H1 (cell line): Measurements from ENCODE around the gene KRTAP26-1. TPM values are rescaled to one million over a fixed set of nuclear protein-coding genes. Genes with fewer than 3 reads are reported as not detected.

Experiments
- CTCF ChIA-PET: fragments of 300-600 bp; sonication (Branson Sonifier 250); formaldehyde crosslinking; loops from one replicate; lab custom pipeline; 2021; ENCODE audit not compliant: partially characterized antibody; lab: Charles Lee
- POLR2A ChIA-PET: fragments of 300-600 bp; sonication (Branson Sonifier 250); formaldehyde crosslinking; loops from one replicate; lab custom pipeline; 2021; ENCODE audit warnings: inconsistent platforms; ENCODE audit not compliant: partially characterized antibody; lab: Charles Lee
- DNase-seq, 2 experiments: peaks; one replicate each; pipeline versions ENCODE4 v3.0.0 to v3.0.0-alpha.2; 2010 to 2022; ENCODE audit warnings: low spot score in 2 of 2, low read depth in 1 of 2, mixed read lengths in 1 of 2
- FAIRE-seq: peaks from 2 replicates; lab custom pipeline; 2011; peaks lifted over from hg19 to GRCh38; lab: Jason Lieb, UNC
- H2AFZ ChIP-seq: 2 replicates; pipeline ENCODE4 v1.8.1; 2012; ENCODE audit warnings: low read length, inconsistent platforms
- H2AK5ac ChIP-seq: 2 replicates; pipeline ENCODE4 v1.6.1; 2013; ENCODE audit warnings: low read depth, low read length
- H2BK120ac ChIP-seq: replicated peaks from 2 replicates; pipeline ENCODE3; 2013; ENCODE audit warnings: low read depth, low read length, inconsistent platforms
- H2BK12ac ChIP-seq: 2 replicates; pipeline ENCODE4 v1.6.1; 2013; ENCODE audit warnings: low read depth, low read length
- H2BK15ac ChIP-seq: 2 replicates; pipeline ENCODE4 v1.6.1; 2013; ENCODE audit warnings: low read length
- H2BK20ac ChIP-seq: 2 replicates; pipeline ENCODE4 v1.6.1; 2013; ENCODE audit warnings: low read length
- H2BK5ac ChIP-seq: 2 replicates; pipeline ENCODE4 v1.6.1; 2013; ENCODE audit warnings: low read depth, low read length
- H3K14ac ChIP-seq: 2 replicates; pipeline ENCODE4 v1.6.1; 2013; ENCODE audit warnings: inconsistent platforms; ENCODE audit not compliant: insufficient read length
- H3K18ac ChIP-seq: 2 replicates; pipeline ENCODE4 v1.6.1; 2013; ENCODE audit warnings: low read length; ENCODE audit errors: extremely low read depth
- H3K23ac ChIP-seq: 2 replicates; pipeline ENCODE4 v1.6.1; 2013; ENCODE audit warnings: inconsistent platforms; ENCODE audit not compliant: insufficient read length
- H3K23me2 ChIP-seq: 2 replicates; pipeline ENCODE4 v1.6.1; 2013; ENCODE audit warnings: low read depth, low read length
- H3K27ac ChIP-seq: 2 replicates; pipeline ENCODE4 v1.6.1; 2011; ENCODE audit warnings: low read depth, low read length, inconsistent platforms
- H3K27me3 ChIP-seq, 4 experiments: replicated peaks in 1 of 4; 1 replicate in 1 of 4; 2 replicates in 3 of 4; pipeline versions ENCODE4 v1.6.1 to v1.8.1; 2011 to 2013; ENCODE audit warnings: low read length in 3 of 4, mild to moderate bottlenecking in 3 of 4, inconsistent platforms in 2 of 4, mixed read lengths in 2 of 4, moderate library complexity in 1 of 4; ENCODE audit not compliant: control insufficient read depth in 3 of 4, insufficient read depth in 3 of 4; ENCODE audit errors: extremely low read depth in 1 of 4
- H3K36me3 ChIP-seq, 4 experiments: 2 replicates each; pipeline versions ENCODE4 v1.6.1 to v1.8.1; 2011 to 2013; ENCODE audit warnings: mild to moderate bottlenecking in 4 of 4, low read length in 3 of 4, moderate library complexity in 2 of 4, control low read depth in 1 of 4, inconsistent platforms in 1 of 4; ENCODE audit not compliant: insufficient read depth in 4 of 4, control insufficient read depth in 2 of 4
- H3K4ac ChIP-seq: replicated peaks from 2 replicates; pipeline ENCODE3; 2013; ENCODE audit warnings: low read length, low read depth, mixed read lengths, inconsistent platforms; ENCODE audit not compliant: insufficient read length
- H3K4me1 ChIP-seq, 4 experiments: replicated peaks in 1 of 4; 1 replicate in 1 of 4; 2 replicates in 3 of 4; pipeline versions ENCODE4 v1.6.1 to v1.8.1; 2011 to 2013; ENCODE audit warnings: low read length in 3 of 4, inconsistent platforms in 2 of 4, mixed read lengths in 1 of 4; ENCODE audit not compliant: insufficient read depth in 4 of 4, control insufficient read depth in 3 of 4
- H3K4me2 ChIP-seq, 2 experiments: 2 replicates each; pipeline versions ENCODE4 v1.6.1 to v1.8.1; 2011 to 2013; ENCODE audit warnings: low read depth in 2 of 2, low read length in 2 of 2, control low read depth in 1 of 2, inconsistent platforms in 1 of 2, mild to moderate bottlenecking in 1 of 2; ENCODE audit not compliant: insufficient read depth in 1 of 2
- H3K4me3 ChIP-seq, 4 experiments: fragments of 200-600, 300-600 bp in 1 of 4; sonication (generic), shearing (Covaris generic), sonication (Bioruptor Twin) in 1 of 4; 2 replicates each; pipeline versions ENCODE4 v1.5.1 to v1.8.1; 2011 to 2016; ENCODE audit warnings: low read length in 4 of 4, low read depth in 3 of 4, control low read depth in 2 of 4, inconsistent platforms in 2 of 4, mild to moderate bottlenecking in 2 of 4, mixed read lengths in 1 of 4, moderate library complexity in 1 of 4; ENCODE audit not compliant: insufficient read depth in 2 of 4; ENCODE audit errors: extremely low read depth in 1 of 4
- H3K56ac ChIP-seq: replicated peaks from 2 replicates; pipeline ENCODE3; 2013; ENCODE audit warnings: low read depth, mild to moderate bottlenecking, mixed read lengths, low read length, inconsistent platforms; ENCODE audit not compliant: insufficient read length
- H3K79me1 ChIP-seq: 2 replicates; pipeline ENCODE4 v1.6.1; 2013; ENCODE audit warnings: low read depth, low read length, control low read depth
- H3K79me2 ChIP-seq, 2 experiments: 2 replicates each; pipeline versions ENCODE4 v1.6.1 to v1.8.1; 2012 to 2013; ENCODE audit warnings: low read length in 2 of 2, mild to moderate bottlenecking in 2 of 2, inconsistent platforms in 1 of 2; ENCODE audit not compliant: insufficient read depth in 2 of 2, control insufficient read depth in 1 of 2
- H3K9ac ChIP-seq, 4 experiments: replicated peaks in 1 of 4; 1 replicate in 1 of 4; 2 replicates in 3 of 4; pipeline versions ENCODE4 v1.6.1 to v1.8.1; 2011 to 2013; ENCODE audit warnings: low read depth in 3 of 4, low read length in 3 of 4, control low read depth in 2 of 4, mild to moderate bottlenecking in 2 of 4, moderate library complexity in 2 of 4, inconsistent platforms in 1 of 4; ENCODE audit errors: extremely low read depth in 1 of 4
- H3K9me3 ChIP-seq, 2 experiments: 2 replicates each; pipeline versions ENCODE4 v1.6.1 to v1.8.1; 2012 to 2013; ENCODE audit warnings: mild to moderate bottlenecking in 2 of 2, moderate library complexity in 2 of 2, control low read depth in 1 of 2, inconsistent platforms in 1 of 2, low read depth in 1 of 2, low read length in 1 of 2, mixed read lengths in 1 of 2; ENCODE audit not compliant: insufficient read depth in 2 of 2
- H4K20me1 ChIP-seq, 2 experiments: replicated peaks in 1 of 2; 2 replicates each; pipeline versions ENCODE3 to v1.8.1; 2011 to 2013; ENCODE audit warnings: inconsistent platforms in 2 of 2, low read length in 2 of 2, mild to moderate bottlenecking in 1 of 2; ENCODE audit not compliant: insufficient read depth in 2 of 2, control insufficient read depth in 1 of 2
- H4K5ac ChIP-seq: 2 replicates; pipeline ENCODE4 v1.6.1; 2013; ENCODE audit warnings: low read length, low read depth, mixed read lengths, inconsistent platforms; ENCODE audit not compliant: insufficient read length
- H4K8ac ChIP-seq: 2 replicates; pipeline ENCODE4 v1.8.0; 2013; ENCODE audit warnings: mild to moderate bottlenecking, moderate library complexity, low read length, inconsistent platforms; ENCODE audit not compliant: insufficient read depth; ENCODE audit errors: extremely low read depth
- H4K91ac ChIP-seq: replicated peaks from 2 replicates; pipeline ENCODE3; 2013; ENCODE audit warnings: low read length, mixed read lengths, inconsistent platforms; ENCODE audit not compliant: insufficient read length
- ASH2L ChIP-seq: fragments of 200-600, 300-600 bp; sonication (generic); IDR thresholded peaks from one replicate; pipeline ENCODE4 v1.7.1; 2017; ENCODE audit warnings: low read length
- BCL11A ChIP-seq, 2 experiments: IDR thresholded peaks; one replicate each; pipeline ENCODE4 v1.6.1; 2011; ENCODE audit warnings: low read depth in 2 of 2, low read length in 2 of 2, mild to moderate bottlenecking in 2 of 2
- CEBPB ChIP-seq: IDR thresholded peaks from 2 replicates; pipeline ENCODE4 v1.6.1; 2012; ENCODE audit warnings: low read depth, low read length
- MAFK ChIP-seq: IDR thresholded peaks from 2 replicates; pipeline ENCODE4 v1.6.1; 2012; ENCODE audit warnings: low read depth, mild to moderate bottlenecking, improper control_type of control experiment, low read length
- MAX ChIP-seq: IDR thresholded peaks from 2 replicates; pipeline ENCODE4 v1.6.1; 2012; ENCODE audit warnings: inconsistent platforms
- PHF8 ChIP-seq: fragments of 200-600 bp; sonication (generic); conservative IDR thresholded peaks from 2 replicates; pipeline ENCODE4 v1.7.1; 2012; ENCODE audit warnings: low read depth, mild to moderate bottlenecking, inconsistent platforms, low read length, moderate library complexity
- RAD21 ChIP-seq, 2 experiments: IDR thresholded peaks in 1 of 2; conservative IDR thresholded peaks in 1 of 2; 2 replicates each; pipeline ENCODE4 v1.6.1; 2011; ENCODE audit warnings: low read depth in 2 of 2, low read length in 2 of 2, improper control_type of control experiment in 1 of 2, inconsistent platforms in 1 of 2, mild to moderate bottlenecking in 1 of 2, moderate library complexity in 1 of 2
- SIRT6 ChIP-seq: IDR thresholded peaks from one replicate; pipeline ENCODE4 v1.7.1; 2012; ENCODE audit warnings: low read length, inconsistent platforms
- SUZ12 ChIP-seq: fragments of 200-600 bp; sonication (generic); IDR thresholded peaks from 2 replicates; pipeline ENCODE4 v1.6.1; 2012; ENCODE audit warnings: mild to moderate bottlenecking, inconsistent platforms, low read length, moderate library complexity, mixed read lengths
- TBP ChIP-seq: IDR thresholded peaks from 2 replicates; pipeline ENCODE4 v1.6.1; 2011; ENCODE audit warnings: low read depth, low read length, improper control_type of control experiment
- TEAD4 ChIP-seq: IDR thresholded peaks from 2 replicates; pipeline ENCODE4 v1.6.1; 2012; ENCODE audit warnings: low read depth, low read length, inconsistent platforms, mixed read lengths
- ZNF274 ChIP-seq: IDR thresholded peaks from 2 replicates; pipeline ENCODE4 v1.7.0; 2012; ENCODE audit warnings: low read length, borderline replicate concordance; ENCODE audit errors: extremely low read depth
- WGBS, 2 experiments: shearing (Covaris generic) in 1 of 2; methylation state at CpG; one replicate each; pipeline versions ENCODE4 v1.1.6 to v1.1.7; 2013 to 2015; ENCODE audit warnings: low lambda C conversion rate in 2 of 2, mixed read lengths in 2 of 2, inconsistent platforms in 1 of 2, low coverage in 1 of 2, missing lambda C conversion rate in 1 of 2; ENCODE audit not compliant: insufficient replicate concordance in 2 of 2, insufficient coverage in 1 of 2, insufficient read length in 1 of 2; ENCODE audit errors: extremely low coverage in 1 of 2, missing lambda C conversion rate in 1 of 2; 5-methylcytosine and 5-hydroxymethylcytosine counted together
- polyA plus RNA-seq, 7 experiments: library from polyadenylated mRNA; depleted of rRNA in 3 of 7; stranded (reverse) in 5 of 7; unstranded in 2 of 7; fragments of >200 nt in 5 of 7; fragments of 200-250 nt in 2 of 7; gene quantifications; 1 replicate in 5 of 7; 2 replicates in 1 of 7; 4 replicates in 1 of 7; pipeline versions ENCODE4 v1.2.1 to v1.2.3, GENCODE V29; 2011 to 2013; ENCODE audit warnings: missing spikeins in 2 of 7, mixed read lengths in 2 of 7
- total RNA-seq: library from RNA; stranded (reverse); fragmentation: NEBNext Ultra II Directional; extraction: Animal tissue kit (Norgen Biotek cat#: 25700); gene quantifications from 2 replicates; pipeline ENCODE4 v1.2.1, GENCODE V29; 2021

The KRTAP26-1 gene
- total and polyA plus RNA-seq, 2 of the 8 experiments (the other 6 are each of a cell fraction or from before 2014, with no cell fraction given), result not detected

GRCh38 chr21:30354308-30355005 lies 34.3 kb upstream of the KRTAP26-1 start:
- no peak for FAIRE-seq
- no peak overlapping the region for H2AFZ ChIP-seq
- POLR2A ChIA-PET, result no interaction called here
- TF ChIP-seq TBP (no peak), SIRT6 (no peak), BCL11A (IDR thresholded peaks at IDR 0.05; ENCODE audit: low read depth in 2 of 2, low read length in 2 of 2) (no peak), RAD21 (IDR thresholded peaks at IDR 0.05 in 1 of 2, conservative IDR thresholded peaks at IDR 0.05 in 1 of 2; ENCODE audit: low read depth in 2 of 2, low read length in 2 of 2) (no peak), MAFK (no peak), SUZ12 (no peak), ASH2L (no peak), CEBPB (no peak), TEAD4 (no peak), MAX (no peak), ZNF274 (no peak), PHF8 (no peak)

More at GRCh38 chr21:30354308-30355005, 34.3 kb upstream of the KRTAP26-1 start:
- no peak overlapping the region for H2BK20ac ChIP-seq
- no peaks in the 10 kb centered on the region for H3K9me3 ChIP-seq
- H3K4me2 ChIP-seq, result no peak overlapping the region
- WGBS, 2 experiments, result 100% methylated on average over 1 of the region's 1 CpG; no CpG with 5 or more reads in 1 of the 2 experiments
- H3K23me2 ChIP-seq, result no peaks in the 10 kb centered on the region
- no peak overlapping the region for H3K18ac ChIP-seq
- no peak overlapping the region for H3K4ac ChIP-seq
- H4K91ac ChIP-seq, result no peak overlapping the region
- H3K36me3 ChIP-seq, result no peaks in the 10 kb centered on the region
- no peak overlapping the region for H2AK5ac ChIP-seq
- no peak overlapping the region for H2BK120ac ChIP-seq
- no peaks in the 10 kb centered on the region for H4K20me1 ChIP-seq
- no peak overlapping the region for H3K56ac ChIP-seq
- H3K27me3 ChIP-seq, result no peaks in the 10 kb centered on the region
- DNase-seq, result no peak
- H2BK5ac ChIP-seq, result no peak overlapping the region
- no peaks in the 10 kb centered on the region for H3K79me2 ChIP-seq
- H4K5ac ChIP-seq, result no peak overlapping the region
- no peak overlapping the region for H3K27ac ChIP-seq
- no peak overlapping the region for H3K4me3 ChIP-seq
- no peaks in the 10 kb centered on the region for H3K79me1 ChIP-seq
- H2BK15ac ChIP-seq, result no peak overlapping the region
- CTCF ChIA-PET, result interaction anchor here (1.7 to 2.8 kb wide), 2 partner anchors 10 to 13 kb away, joined by 7 to 10 read pairs; no protein-coding TSS in a partner anchor
- H3K14ac ChIP-seq, result no peak overlapping the region
- H3K4me1 ChIP-seq, result peaks cover 0 to 2% (median 0%) of the 10 kb centered on the region in 4 experiments; a peak in 2 of 7 replicates
- no peak overlapping the region for H2BK12ac ChIP-seq
- no peak overlapping the region for H3K23ac ChIP-seq
- no peak overlapping the region for H3K9ac ChIP-seq
- no peak overlapping the region for H4K8ac ChIP-seq
